ENCODE data around the gene SRC.

GRCh38 chr20:37303637-37304036 lies 42.3 kb upstream of the SRC start:
- TF ChIP-seq POLR2A (IDR thresholded peaks at IDR 0.05; ENCODE audit: low read depth, low read length) (no peak), EZH2 (IDR thresholded peaks at IDR 0.05; ENCODE audit: borderline replicate concordance, low read depth, low read length, severe bottlenecking) (no peak), CTCF (IDR thresholded peaks at IDR 0.05; ENCODE audit: extremely low read depth in 1 of 2, insufficient read depth in 1 of 2, low read depth in 1 of 2, low read length in 2 of 2) (no peak), POLR2AphosphoS5 (IDR thresholded peaks at IDR 0.05; ENCODE audit: insufficient read depth, low read depth, low read length) (no peak), MYC (IDR thresholded peaks at IDR 0.05; ENCODE audit: low read depth, low read length) (no peak), JUN (IDR thresholded peaks at IDR 0.05; ENCODE audit: borderline replicate concordance, insufficient read depth, insufficient read length, low read depth) (no peak), MAX (IDR thresholded peaks at IDR 0.05; ENCODE audit: insufficient read depth, insufficient read length) (no peak), GATA2 (IDR thresholded peaks at IDR 0.05; ENCODE audit: insufficient read depth, insufficient read length, low read depth, low read length) (no peak), FOS (IDR thresholded peaks at IDR 0.05; ENCODE audit: borderline replicate concordance, insufficient read depth, low read length) (no peak)

Measured in endothelial cell of umbilical vein (primary cell).